ENCODE data around the gene STAM.

- TF ChIP-seq CTCF (IDR thresholded peaks at IDR 0.05) = no peak
- TF ChIP-seq EP300 (IDR thresholded peaks at IDR 0.05) = no peak
- no peak for TF ChIP-seq POLR2A (IDR thresholded peaks at IDR 0.05)
Measured at GRCh38 chr10:17674566-17674965, 30.6 kb downstream of the STAM start.
